Stimulated activated CD4-positive, alpha-beta T cell treated with anti-CD3 and anti-CD28 coated beads, Interleukin-12 subunit alpha, Interleukin-12 subunit beta, amount 100 ng/mL, for 4 hours (primary cell): Measurements from ENCODE around the gene FAM13C.

Experiments used
- DNase-seq: peaks from one replicate; pipeline ENCODE4 v3.0.0-alpha.2; 2020

Gene FAM13C

DNA sequence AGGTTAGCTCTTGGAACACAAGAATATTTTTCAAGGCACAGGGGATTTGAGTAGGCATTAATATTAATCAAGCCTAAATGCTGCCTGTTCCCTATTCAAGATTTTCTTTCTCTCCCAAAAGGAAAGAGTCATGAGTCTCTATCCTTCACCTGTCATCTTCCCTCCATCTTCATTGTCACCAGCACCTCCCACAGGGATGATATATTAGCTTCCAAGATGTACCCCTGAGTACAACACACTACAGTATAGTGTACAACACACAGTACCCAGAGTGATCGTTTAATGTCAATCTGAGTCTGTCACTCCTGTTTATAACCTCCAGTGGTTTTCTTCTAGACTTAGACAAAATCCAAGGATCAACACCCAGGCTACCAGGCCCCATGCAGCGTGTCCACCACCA lies 50.1 kb downstream of the FAM13C start:
- no peak for DNase-seq

DNA sequence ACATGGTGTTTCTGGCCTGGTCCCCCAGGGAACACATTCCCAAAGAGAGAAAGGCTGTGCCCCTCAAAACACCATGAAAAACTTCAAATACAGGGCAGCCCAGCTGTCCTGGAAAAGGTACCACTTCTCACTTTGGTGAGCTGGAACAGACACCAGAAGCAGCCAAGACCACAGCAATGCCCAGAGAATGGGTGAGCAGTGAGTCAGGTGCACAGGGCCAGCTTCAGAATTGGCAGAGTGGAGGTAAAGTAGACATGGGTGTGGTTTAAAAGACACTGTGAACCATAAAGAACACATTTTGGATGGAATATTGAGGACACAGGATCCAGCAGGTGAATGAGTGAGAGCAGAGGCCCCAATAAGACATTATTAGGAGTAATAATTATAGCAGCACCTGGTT lies 51.3 kb downstream of the FAM13C start:
- no peak for DNase-seq

DNA sequence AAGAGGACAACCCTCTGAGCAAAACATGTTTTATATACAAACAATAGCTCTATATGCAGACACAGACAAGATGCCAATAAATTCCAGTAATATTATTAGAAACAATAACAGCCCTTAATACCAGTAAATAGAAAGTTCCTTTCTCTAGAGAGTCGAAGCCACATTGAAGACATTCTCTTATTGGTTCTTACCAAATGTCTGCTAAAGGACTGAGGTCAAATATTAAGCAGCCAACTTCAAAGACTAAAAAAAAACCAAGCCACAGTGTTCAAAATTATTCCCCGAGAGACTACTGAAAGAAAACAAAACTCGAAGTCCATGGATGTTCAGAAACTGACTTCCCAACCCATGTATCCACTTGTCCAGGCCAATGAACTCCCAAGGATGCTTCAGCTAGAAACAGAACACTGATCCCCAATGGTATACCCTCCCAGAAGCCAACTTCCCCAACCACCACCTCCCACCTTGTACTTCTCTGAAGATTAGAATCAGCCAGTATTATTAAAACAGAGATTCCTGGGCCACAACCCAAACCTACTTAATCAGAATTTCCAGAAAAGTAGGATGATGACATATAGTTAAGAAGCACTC lies 51.9 kb downstream of the FAM13C start:
- no peak for DNase-seq

DNA sequence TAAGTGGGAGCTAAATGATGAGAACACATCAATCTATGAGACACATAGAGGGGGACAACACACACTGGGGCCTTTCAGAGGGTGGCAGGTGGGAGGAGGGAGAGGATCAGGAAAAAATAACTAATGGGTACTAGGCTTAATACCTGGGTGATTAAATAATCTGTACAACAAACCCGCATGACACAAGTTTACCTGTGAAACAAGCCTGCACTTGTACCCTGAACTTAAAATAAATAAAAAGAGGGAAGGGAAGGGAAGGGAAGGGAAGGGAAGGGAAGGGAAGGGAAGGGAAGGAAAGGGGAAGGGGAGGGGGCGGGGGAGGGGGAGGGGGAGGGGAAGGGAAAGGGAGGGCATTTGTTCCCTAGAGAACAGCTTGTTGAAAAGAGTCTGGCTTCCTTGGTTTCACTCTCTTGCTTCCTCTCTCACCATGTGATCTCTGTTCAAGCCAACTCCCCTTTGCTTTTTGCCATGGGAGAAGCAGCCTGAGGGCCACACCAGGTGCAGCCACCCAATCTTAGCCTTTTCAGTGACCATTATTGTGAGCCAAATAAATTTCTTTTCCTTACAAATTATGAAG lies 57.7 kb downstream of the FAM13C start:
- DNase-seq = no peak

DNA sequence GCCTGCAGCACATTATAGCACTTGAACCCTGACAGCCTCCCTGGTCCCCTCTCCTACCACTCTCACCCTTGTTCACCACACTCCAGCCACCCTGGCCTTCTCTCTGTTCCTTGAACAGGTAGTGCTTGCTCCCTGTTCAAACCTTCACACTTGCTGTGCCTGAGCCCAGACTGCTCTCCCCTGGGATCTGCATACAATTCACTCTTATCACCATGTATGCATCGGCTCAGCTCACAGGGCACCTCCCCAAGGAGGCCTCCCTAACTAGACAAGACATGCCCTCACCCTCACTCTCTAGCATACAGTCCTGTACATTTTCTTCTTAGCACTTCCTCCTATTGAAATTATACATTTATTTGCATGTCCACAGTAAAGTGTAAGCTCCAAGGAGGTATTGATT lies 59.3 kb downstream of the FAM13C start:
- DNase-seq = no peak

DNA sequence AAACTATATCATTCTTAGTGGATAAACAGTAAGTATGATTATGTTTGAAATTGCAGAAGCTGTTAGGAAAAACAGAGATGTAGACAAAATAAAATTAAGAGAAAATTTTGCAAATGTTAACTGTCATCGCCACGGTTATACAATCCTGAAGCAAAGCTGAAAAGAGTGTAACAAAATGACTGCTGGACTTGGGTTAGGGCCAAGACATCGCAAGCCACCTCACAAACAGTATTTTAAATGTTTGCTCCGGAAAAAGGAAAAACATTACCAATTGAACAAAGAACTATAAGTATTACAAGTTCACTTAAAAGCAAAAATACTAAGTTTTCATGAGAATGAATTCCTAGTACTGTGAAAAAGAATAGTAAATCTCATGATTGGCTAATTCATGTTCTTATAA lies 60.0 kb downstream of the FAM13C start:
- DNase-seq = no peak

DNA sequence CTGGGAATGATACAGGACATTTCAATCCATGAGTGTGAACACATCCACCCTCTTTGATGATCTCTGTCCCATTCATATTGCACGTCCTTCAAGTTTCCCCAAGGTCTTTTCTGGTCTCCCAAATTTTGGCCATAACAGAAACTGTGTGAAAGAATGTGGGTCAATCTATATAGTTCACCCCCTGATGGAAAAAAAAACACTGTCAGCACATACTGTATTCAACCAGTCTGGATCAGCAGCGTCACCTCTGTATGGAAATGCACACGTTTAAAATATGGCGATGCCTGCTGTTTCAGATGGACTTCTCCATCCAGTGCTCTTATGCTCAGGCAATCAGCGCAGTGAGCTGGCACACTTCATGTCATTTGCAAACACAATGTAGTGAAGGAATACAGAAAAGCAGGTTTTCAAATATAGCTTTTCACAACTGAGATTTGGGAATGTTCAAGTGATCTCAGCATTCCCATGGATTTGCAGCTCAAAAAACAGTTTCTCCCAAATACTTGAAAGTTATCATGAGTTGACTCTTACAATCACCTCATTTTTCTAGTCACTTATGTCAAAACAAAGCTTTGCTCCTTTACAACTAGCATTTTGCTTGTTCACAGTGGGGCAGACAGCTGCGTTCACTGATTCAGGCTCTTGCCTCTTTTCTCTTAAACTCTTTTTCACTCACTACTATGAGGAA lies 61.1 kb downstream of the FAM13C start:
- DNase-seq = no peak

DNA sequence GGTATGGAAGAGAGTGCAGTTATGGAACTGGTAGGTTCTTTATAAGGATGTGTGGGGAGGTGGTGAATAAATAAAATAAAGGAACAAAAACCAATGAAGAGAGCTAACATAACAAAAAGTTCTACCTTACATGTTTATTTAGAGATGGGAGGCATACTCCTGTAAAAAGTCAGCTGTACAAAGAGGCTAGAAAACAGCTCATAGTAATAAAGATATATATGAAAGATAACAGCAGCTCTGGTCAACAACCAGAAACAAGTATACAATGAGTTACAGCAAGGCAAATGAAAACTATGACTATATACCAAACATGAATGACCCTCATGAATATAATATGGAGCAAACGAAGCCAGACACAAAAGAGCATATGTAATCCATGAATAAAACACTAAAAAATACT lies 62.0 kb downstream of the FAM13C start:
- no peak for DNase-seq

DNA sequence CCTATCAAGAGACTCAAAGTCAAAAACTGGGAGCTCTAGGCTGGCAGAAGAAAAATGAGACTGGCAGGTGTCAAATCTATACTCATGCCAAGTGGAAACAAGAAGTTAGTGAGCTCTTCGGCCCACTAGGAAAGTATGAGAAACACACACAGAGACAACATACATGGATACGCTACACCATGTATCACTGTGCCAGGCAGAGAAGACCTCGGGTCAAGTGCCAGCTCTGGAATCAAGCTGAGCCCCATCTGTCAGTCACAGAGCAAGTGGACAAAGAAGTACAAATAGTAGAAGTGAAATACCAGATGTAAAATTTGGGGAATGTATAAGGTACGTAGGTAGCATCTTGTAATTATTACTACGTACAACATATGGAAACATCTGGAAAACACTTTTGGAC lies 62.4 kb downstream of the FAM13C start:
- DNase-seq = no peak

DNA sequence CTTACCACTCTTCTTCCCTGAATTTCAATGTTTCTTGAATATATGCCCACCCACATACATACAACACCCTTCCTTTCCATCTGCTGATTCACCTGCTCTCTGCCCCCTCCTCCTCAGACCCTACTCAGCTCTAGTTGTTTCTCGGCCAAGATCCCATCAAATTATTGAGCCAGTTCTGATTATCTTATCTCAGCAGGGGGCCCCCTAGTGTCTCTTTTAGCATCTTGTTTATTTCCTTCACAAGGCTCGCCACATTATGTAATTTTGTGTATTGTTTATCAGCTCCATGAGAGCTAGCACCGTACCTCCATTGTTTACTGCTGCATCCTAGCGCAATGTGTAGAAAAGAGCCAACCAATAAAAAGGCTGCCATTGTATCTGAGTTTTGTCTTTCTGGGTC lies 71.9 kb downstream of the FAM13C start:
- no peak for DNase-seq

DNA sequence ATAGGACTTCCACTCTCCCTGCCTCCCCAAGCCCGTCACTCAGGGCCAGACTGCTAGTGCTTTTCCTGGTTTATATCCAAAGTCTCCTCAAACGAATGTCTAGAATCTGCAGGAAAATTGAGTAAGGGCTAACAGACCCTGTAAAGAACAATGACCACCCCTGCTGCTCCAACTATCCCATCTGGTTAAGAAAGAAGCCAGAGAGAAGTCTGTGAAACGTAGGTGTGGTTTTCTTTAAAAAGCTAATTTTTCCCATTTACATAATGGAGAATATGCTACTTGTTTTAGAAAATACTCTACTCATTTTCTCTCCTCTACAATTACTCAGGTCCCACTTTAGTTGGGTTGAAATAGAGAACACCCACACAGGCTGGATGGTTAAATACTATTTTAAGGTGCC lies 72.5 kb downstream of the FAM13C start:
- no peak for DNase-seq

DNA sequence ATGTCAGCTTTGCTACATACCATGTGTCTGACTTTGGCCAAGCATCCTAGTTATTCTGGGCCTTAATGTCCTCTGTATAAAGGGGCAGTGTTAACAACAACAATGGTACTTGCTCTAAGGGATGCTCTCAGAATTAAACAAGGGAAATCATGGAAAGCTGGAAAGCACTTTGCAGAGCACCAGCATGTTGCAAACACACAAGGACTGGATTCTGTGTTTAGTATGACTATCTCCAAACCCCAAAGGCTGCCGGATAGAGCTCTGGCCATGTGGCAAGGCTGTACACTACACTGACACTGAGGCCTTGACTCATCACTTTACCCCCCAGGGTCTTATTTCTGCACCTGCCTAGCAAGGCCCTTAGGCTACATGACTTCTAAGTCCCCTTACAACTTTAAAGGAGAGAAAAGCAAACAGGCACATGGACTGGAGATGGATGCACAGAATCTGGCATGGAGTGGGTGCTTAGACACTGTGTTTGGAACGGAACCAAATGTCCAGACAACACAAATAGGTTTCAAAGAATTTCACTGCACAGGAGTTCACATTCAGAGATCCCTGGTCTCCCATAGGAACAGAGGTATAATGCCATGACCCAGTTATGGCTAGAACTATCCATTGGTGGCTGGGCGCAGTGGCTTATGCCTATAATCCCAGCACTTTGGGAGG lies 74.6 kb downstream of the FAM13C start:
- no peak for DNase-seq

DNA sequence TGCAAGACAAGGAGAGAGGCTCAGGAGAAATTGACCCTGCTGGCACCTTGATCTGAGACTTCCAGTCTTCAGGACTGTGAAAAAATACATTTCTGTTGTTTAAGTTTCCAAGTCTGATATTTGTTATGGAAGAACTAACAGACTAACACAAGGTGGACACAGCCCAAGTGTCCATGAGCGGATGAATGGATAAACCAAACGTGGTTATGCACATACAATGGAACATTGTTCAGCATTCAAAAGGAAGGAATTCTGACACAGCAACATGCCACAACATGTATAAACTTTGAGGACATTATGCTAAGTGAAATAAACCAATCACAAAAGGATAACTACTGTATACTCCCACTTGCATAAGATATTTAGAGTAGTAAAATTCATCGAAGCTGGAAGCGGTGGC lies 76.5 kb downstream of the FAM13C start:
- no peak for DNase-seq

DNA sequence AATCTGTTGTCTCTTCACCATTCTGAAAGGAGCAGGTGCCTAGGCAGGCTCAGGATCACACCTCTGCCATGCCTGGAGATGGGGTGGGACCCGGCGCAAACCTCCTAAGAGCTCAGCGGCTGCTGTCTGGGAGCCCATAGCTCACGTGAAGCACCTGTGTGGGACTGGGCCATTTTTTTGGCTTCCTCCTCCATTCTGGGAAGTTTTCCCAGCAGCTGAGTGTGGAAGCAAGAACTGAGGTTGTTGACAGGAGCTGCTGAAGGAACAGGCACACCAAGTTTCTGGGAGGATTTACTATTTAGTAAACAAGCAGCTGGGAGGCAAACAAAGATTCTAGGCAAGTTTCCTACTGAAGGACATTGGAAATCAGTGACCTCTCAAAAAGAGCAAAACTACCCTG lies 77.3 kb downstream of the FAM13C start:
- no peak for DNase-seq

DNA sequence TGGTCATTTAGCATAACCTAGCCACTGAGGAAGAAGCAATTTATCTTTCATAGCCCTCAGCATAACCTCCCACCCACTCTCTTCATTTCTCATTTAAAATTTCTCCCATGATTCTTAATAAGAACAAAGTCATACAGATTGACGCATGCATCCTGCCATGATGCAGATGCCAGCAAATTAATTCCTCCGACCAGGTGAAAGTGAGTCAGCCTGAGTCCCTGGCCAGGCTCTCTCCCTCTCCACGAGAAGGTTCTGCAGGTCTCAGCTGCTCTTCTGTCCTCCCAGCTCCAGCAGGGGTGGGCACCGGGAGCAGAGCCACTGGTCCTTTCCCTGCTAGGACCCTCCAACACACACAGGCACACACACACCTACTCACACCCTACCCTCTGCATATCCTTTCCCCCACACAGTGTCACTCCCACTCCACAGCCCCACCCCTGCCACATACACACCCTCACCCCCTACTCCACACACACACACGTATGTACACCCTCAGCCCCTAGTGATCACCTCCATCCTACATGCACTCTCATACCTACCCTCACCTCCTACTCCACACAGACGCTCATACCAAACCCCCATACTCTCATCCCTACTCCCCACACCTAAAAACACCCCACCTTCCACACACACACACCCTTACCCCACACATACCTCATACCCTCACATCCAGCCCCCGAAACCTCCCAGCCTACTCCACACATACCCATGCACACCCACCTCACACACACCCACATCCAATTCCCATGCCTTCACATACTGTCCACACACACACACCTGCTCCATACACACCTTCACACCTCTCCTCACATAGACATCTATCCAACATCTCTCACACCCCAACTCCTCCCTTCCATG lies 78.0 kb downstream of the FAM13C start:
- no peak for DNase-seq

DNA sequence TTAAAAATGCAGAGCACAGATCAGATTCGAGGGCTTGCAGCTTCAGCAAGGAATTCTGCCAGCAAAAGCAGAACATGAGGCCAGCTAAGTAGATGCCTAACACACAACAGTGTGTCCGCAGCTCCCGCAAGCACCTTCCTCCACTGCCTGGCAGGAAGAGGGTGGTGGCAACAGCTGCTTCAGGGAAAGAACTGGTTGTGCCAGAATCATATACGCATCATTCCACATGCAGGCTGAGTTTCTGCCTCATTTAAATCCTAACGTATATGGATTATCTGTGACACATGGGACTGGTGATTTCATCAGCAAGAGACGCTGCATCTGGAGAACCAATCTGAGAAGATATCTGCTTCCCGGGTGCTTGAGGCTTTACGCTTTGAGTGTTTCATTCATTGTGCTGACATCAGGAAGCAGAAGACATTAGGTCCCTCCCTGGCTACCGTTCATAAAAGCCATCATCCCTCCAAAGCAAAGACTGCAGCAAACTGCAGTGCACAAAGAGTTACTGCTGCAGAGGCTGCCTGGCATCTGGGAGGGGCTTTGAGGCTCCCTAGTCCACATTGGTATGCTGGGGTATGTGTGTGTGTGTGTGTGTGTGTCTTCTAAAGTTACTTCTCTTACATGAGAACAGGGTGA lies 78.8 kb downstream of the FAM13C start:
- no peak for DNase-seq

DNA sequence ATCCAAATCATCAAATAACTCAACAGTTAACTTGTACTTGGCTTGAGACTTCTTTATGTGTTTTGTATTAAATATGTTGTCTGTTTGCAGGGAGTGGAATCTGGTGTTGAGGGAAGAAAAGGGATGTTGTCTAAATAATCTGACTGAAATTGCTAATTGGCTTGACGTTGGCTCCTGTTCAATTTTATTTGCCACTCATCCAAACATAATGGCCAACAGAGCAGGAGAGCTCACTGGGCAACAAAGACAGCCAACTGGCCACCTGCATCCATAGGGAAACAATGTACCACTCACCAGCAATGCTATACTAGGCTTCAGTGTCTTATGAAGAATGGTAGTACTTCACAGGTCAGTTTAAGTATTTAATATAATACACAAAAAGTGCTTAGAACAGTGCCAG lies 80.5 kb downstream of the FAM13C start:
- no peak for DNase-seq

DNA sequence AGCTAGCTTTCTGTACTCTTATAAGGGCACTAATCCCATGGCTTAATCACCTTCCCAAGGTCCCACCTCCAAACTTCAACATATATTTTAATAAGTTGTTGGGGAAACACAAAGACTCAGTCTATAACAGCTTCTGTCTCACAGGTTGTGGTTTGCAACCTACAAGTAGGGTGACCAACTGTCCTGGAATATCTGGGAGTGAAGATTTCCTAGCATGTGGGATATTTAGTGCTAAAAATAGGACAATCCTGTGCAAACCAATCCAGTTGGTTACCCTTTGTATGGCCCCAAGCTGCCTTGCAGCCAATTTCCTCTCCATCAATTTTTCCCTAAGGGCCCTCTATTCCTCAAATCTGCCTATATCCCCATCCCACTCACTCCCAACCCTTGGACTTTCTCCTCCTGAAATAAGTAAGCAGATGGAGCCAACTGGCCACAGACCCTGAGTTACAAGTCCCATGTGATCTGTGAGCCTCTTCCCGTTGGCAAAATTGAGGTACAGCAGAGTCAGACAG lies 82.3 kb downstream of the FAM13C start:
- DNase-seq = no peak

DNA sequence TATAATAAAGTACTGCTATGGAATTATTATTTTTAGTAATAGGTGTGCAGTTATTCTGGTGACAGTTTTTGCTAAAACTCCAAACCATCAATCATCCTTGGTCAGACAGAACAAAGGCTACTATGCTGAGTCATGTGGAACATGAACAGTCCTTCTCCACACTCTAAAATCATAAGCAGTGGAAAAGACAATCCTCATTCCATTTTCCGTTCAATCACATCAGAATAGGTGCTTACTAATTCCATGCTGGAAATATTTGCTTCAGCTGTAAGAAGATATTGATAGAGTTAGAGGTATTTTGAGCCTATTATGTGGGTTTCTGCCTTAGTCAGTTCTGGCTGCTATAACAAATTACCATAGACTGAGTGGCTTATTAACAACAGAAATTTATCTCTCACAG lies 82.9 kb downstream of the FAM13C start:
- DNase-seq = no peak

DNA sequence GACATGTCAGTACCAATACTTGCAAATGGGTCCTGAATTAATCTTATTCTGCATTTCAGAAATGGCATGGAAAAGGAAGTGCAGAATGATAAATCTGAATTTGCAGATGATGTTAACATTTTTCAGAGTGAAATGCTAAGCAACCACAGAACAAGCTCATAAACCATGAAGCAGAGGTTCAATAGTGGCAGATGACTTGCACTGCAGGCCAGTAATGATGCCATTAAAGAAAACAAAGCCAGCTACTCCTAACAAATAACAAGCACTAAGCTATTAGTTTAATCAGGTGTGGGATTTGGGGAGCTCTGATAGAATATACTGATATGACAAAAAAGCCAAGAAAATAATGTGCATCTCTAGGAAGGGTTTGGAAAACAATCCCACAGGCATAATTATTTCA lies 85.4 kb downstream of the FAM13C start:
- no peak for DNase-seq

DNA sequence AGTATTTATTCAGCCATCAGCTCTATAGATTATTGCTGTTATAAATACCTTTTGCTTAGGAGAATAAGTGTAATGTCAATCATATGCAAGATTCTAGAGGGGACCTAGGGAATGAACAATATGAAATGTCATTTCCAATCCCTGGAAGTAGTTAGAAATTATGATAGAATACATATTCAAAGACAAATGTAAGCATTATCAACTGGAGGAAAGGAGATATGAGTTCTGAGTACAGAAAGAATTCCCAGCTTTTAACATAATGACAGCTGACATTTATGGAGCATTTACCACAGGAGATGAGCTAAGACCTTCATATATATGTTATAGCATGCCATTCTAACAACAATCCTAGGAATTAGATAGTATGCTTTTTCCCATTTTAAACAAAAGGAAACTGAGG lies 86.2 kb downstream of the FAM13C start:
- DNase-seq = no peak

DNA sequence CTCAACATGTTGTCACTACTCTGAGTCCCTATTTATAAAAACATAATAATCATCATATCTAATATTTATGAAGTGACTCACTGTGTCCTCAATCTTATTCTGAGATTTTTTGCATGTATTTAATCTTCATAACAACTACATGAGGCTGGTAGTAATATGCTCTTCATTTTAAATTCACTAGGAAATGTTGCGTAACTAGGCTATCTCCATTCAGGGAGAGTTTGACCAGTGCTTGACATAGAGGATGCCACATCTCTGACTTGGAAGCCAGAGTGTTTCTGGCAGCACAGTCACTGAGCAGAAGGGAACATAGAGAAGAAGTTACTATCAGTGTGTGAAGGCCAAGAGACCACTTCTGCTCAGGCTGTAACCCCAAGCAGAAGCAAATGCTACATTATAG lies 88.9 kb downstream of the FAM13C start:
- no peak for DNase-seq

DNA sequence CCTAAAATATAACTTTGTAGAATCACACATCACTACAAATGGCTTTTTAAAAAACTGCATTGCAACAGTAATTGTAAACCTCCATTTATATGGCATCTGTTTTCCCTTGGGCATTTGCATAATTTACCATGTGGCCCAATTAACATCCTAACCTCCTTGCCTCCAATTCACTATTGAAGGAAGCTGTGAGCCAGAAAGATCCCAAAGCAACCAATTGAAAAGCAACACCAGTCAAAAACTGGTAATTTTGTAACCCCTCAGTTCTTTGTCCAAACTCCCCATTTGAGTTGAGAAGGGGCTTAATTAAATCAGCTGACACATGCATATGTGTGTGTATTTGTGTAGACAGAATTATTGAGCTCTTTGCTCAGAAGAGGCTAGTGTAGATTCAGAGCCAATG lies 90.3 kb downstream of the FAM13C start:
- DNase-seq = no peak
